ENCODE results near the gene RPL27A.

DNA sequence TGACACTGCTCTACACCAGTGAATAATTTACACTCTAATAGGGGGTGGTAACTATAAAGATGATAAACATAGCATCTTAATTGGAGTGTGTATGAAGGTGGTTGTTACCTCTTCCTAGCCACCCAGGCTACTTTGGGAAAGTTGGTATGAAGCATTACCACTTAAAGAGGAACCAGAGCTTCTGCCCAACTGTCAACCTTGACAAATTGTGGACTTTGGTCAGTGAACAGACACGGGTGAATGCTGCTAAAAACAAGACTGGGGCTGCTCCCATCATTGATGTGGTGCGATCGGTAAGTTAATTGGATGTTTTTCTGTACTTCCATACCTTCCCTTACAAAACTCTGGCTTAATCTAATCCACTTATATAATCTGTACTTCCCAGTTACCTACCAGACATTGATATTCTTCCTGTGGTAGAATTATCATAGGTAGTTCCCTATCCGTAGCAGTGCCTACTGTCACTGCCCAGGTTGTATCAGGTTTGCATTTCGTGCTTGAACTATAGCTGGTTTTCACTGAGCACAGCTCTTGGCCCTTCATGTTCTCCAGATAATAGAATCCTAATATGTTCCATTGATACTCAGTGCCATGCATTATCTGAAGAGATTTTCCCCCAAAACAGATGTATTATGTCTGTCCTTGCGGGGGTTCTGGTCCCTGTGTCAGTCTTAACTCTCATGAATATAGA, 2.2 kb downstream of the RPL27A start:
- TF ChIP-seq, protein P1, sequence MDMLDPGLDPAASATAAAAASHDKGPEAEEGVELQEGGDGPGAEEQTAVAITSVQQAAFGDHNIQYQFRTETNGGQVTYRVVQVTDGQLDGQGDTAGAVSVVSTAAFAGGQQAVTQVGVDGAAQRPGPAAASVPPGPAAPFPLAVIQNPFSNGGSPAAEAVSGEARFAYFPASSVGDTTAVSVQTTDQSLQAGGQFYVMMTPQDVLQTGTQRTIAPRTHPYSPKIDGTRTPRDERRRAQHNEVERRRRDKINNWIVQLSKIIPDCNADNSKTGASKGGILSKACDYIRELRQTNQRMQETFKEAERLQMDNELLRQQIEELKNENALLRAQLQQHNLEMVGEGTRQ (IDR thresholded peaks at IDR 0.05; ENCODE audit: borderline replicate concordance, low read depth, low read length): no peak
- TF ChIP-seq, protein P2, sequence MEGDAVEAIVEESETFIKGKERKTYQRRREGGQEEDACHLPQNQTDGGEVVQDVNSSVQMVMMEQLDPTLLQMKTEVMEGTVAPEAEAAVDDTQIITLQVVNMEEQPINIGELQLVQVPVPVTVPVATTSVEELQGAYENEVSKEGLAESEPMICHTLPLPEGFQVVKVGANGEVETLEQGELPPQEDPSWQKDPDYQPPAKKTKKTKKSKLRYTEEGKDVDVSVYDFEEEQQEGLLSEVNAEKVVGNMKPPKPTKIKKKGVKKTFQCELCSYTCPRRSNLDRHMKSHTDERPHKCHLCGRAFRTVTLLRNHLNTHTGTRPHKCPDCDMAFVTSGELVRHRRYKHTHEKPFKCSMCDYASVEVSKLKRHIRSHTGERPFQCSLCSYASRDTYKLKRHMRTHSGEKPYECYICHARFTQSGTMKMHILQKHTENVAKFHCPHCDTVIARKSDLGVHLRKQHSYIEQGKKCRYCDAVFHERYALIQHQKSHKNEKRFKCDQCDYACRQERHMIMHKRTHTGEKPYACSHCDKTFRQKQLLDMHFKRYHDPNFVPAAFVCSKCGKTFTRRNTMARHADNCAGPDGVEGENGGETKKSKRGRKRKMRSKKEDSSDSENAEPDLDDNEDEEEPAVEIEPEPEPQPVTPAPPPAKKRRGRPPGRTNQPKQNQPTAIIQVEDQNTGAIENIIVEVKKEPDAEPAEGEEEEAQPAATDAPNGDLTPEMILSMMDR (IDR thresholded peaks at IDR 0.05): no peak
- TF ChIP-seq RFX5 (IDR thresholded peaks at IDR 0.05; ENCODE audit: low read length): no peak
- no peak for TF ChIP-seq EZH2phosphoT487 (IDR thresholded peaks at IDR 0.05; ENCODE audit: borderline replicate concordance, low read depth)
- TF ChIP-seq JUND (IDR thresholded peaks at IDR 0.05): no peak
- no peak for TF ChIP-seq TEAD4 (IDR thresholded peaks at IDR 0.05; ENCODE audit: borderline replicate concordance, insufficient read depth)
- no peak for TF ChIP-seq RXRA (IDR thresholded peaks at IDR 0.05; ENCODE audit: borderline replicate concordance, low read depth)
- no peak for TF ChIP-seq POLR2AphosphoS5 (IDR thresholded peaks at IDR 0.05; ENCODE audit: low read depth, low read length)
- TF ChIP-seq TAF1 (IDR thresholded peaks at IDR 0.05; ENCODE audit: borderline replicate concordance, low read depth, low read length): no peak
- no peak for TF ChIP-seq RCOR1 (IDR thresholded peaks at IDR 0.05; ENCODE audit: low read length)
